Neural progenitor cell (in vitro differentiated cells): ENCODE measurements around the gene WWTR1. TPM values are rescaled to one million over a fixed set of nuclear protein-coding genes. Genes with fewer than 3 reads are reported as not detected.
A peak's percentile ranks its signal among the peaks of the same experiment; 100 is the strongest.

Experiments used
- DNase-seq: peaks from one replicate; pipeline ENCODE4 v3.0.0-alpha.2; 2016; ENCODE audit warnings: low spot score
- H2AFZ ChIP-seq: fragments of 200-600 bp; sonication (generic); replicated peaks from 2 replicates; pipeline ENCODE4 v1.6.1; 2016; ENCODE audit warnings: antibody characterized with exemption
- H3F3A ChIP-seq: fragments of 200-600 bp; sonication (generic); 2 replicates; pipeline ENCODE4 v1.6.1; 2016; ENCODE audit warnings: antibody characterized with exemption, low read depth
- H3K27ac ChIP-seq: fragments of 200-600 bp; sonication (generic); 2 replicates; pipeline ENCODE4 v1.5.1; 2016; ENCODE audit warnings: mild to moderate bottlenecking
- H3K27me3 ChIP-seq: fragments of 200-600 bp; sonication (generic); 2 replicates; pipeline ENCODE4 v1.6.1; 2016; ENCODE audit warnings: mild to moderate bottlenecking, moderate library complexity
- H3K36me3 ChIP-seq: fragments of 200-600 bp; sonication (generic); 2 replicates; pipeline ENCODE4 v1.5.1; 2016
- H3K4me1 ChIP-seq: fragments of 200-600 bp; sonication (generic); 2 replicates; pipeline ENCODE4 v1.6.1; 2016; ENCODE audit warnings: mixed run types
- H3K4me2 ChIP-seq: fragments of 200-600 bp; sonication (generic); 2 replicates; pipeline ENCODE4 v1.6.1; 2016
- H3K4me3 ChIP-seq: fragments of 200-600 bp; sonication (generic); 2 replicates; pipeline ENCODE4 v1.5.1; 2016
- H3K79me2 ChIP-seq: fragments of 200-600 bp; sonication (generic); 2 replicates; pipeline ENCODE4 v1.6.1; 2016; ENCODE audit warnings: low read depth
- H3K9ac ChIP-seq: fragments of 200-600 bp; sonication (generic); 2 replicates; pipeline ENCODE4 v1.6.1; 2016
- H3K9me3 ChIP-seq: fragments of 200-600 bp; sonication (generic); 2 replicates; pipeline ENCODE4 v1.5.1; 2016; ENCODE audit warnings: low read depth
- H4K20me1 ChIP-seq: fragments of 200-600 bp; sonication (generic); 2 replicates; pipeline ENCODE4 v1.6.1; 2016; ENCODE audit warnings: low read depth
- H3K27ac Mint-ChIP-seq: 3 replicates; pipeline ENCODE4 v1.8.0; 2021; ENCODE audit warnings: mixed read lengths
- H3K27me3 Mint-ChIP-seq: 2 replicates; pipeline ENCODE4 v1.8.0; 2022; ENCODE audit warnings: low read depth, mild to moderate bottlenecking, inconsistent platforms, moderate library complexity, mixed read lengths; ENCODE audit not compliant: insufficient read depth
- H3K36me3 Mint-ChIP-seq: 3 replicates; pipeline ENCODE4 v1.8.0; 2021; ENCODE audit warnings: mixed read lengths
- H3K4me1 Mint-ChIP-seq: 3 replicates; pipeline ENCODE4 v1.8.0; 2021; ENCODE audit warnings: mixed read lengths
- H3K4me3 Mint-ChIP-seq: 3 replicates; pipeline ENCODE4 v1.8.0; 2021; ENCODE audit warnings: mild to moderate bottlenecking, moderate library complexity, mixed read lengths
- H3K9me3 Mint-ChIP-seq: 3 replicates; pipeline ENCODE4 v1.8.0; 2020; ENCODE audit warnings: mixed read lengths
- CTCF ChIP-seq: fragments of 200-600 bp; sonication (generic); IDR thresholded peaks from 2 replicates; pipeline ENCODE4 v1.5.1; 2017; ENCODE audit warnings: antibody characterized with exemption, mild to moderate bottlenecking
- EZH2 ChIP-seq: fragments of 200-600 bp; sonication (generic); IDR thresholded peaks from 2 replicates; pipeline ENCODE4 v1.6.1; 2017; ENCODE audit warnings: antibody characterized with exemption, mild to moderate bottlenecking, moderate library complexity
- EZH2phosphoT487 ChIP-seq: fragments of 200-600 bp; sonication (generic); IDR thresholded peaks from 2 replicates; pipeline ENCODE4 v1.6.1; 2017; ENCODE audit warnings: antibody characterized with exemption
- total RNA-seq: library from RNA; depleted of rRNA; stranded (reverse); fragments of >200 nt; gene quantifications from 2 replicates; pipeline ENCODE4 v1.2.3, GENCODE V29; 2015; ENCODE audit warnings: low replicate concordance

WWTR1 gene
- total RNA-seq, 1 donor from 2014 or later = 13.9 TPM

DNA sequence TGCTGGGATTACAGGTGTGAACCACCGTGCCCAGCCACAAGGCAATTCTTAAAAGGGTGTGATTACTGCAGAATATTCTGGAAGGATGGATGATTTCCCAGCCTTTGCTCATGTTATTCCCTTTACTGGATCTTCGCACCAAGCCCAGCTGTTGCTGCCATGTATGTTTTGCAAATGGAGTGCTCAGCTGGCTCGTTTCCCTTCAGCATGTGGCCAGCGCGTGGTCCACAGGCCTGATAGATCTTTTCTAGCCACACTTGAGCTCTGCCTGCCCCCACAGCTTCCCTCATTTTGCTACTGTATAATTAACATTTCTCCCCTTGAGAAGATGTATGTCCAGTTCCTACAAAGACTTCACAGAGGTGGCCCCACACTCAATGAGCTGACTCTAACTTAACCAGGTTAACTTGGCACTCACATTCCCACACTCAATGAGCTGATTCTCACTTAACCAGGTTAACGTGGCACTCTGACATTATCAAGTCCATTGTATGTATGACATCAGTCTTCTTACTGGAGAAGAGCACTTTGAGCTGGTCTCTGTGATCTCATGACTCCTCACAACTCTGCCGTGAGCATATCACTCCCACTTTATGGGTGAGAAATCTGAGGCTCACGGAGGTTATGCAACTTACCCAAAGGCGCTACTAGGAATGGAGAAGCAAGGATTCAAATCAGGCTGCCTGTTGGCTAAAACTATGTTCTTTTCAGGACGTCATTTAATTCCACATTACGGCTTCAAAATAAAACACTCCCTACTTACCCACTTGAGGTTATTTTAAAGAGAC lies 134.1 kb downstream of the WWTR1 start:
- Histone ChIP-seq H3K9me3 (no peaks in the 10 kb centered on the region), H3K4me3 (no peak overlapping the region), H3K36me3 (no peaks in the 10 kb centered on the region), H3F3A (no peaks in the 10 kb centered on the region), H3K4me1 (no peaks in the 10 kb centered on the region), H2AFZ (no peak overlapping the region), H3K79me2 (no peaks in the 10 kb centered on the region), H4K20me1 (no peaks in the 10 kb centered on the region), H3K4me2 (no peak overlapping the region), H3K27ac (no peak overlapping the region), H3K9ac (no peak overlapping the region), H3K27me3 (no peaks in the 10 kb centered on the region)
- Mint-ChIP-seq H3K27ac (peak overlapping the region; percentile 50), H3K4me3 (no peak overlapping the region), H3K36me3 (peaks cover 10% of the 10 kb centered on the region), H3K27me3 (no peaks in the 10 kb centered on the region), H3K4me1 (peaks cover 11% of the 10 kb centered on the region), H3K9me3 (no peaks in the 10 kb centered on the region)
- DNase-seq = no peak
- TF ChIP-seq EZH2 = no peak
- no peak for TF ChIP-seq CTCF
- no peak for TF ChIP-seq EZH2phosphoT487

DNA sequence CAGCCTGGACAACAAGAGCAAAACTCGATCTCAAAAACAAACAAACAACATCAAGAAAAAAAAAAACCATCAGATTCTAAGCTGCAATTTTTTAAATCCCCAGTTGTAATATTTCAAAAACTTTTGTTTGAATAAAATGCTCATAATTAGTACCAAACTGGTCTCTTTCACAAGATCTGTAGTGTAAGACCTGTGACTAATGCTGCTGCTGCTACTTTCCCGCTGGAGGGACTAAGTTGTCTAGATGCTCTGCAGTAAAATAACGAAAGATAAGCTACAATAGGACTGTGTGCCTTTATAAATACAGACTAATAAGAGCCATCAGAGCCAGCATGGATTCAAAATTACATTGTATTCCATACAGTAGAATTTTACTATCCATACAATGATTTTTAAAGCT lies 137.9 kb downstream of the WWTR1 start:
- TF ChIP-seq EZH2phosphoT487 (no peak), EZH2 (no peak)
- no peak for DNase-seq
- no peaks in the 10 kb centered on the region for H3K4me1 ChIP-seq
- no peaks in the 10 kb centered on the region for H3F3A ChIP-seq
- no peaks in the 10 kb centered on the region for H3K36me3 ChIP-seq
- no peaks in the 10 kb centered on the region for H3K27me3 Mint-ChIP-seq
- no peaks in the 10 kb centered on the region for H4K20me1 ChIP-seq
- no peak overlapping the region for H2AFZ ChIP-seq
- H3K27ac ChIP-seq = no peak overlapping the region
- peaks cover 10% of the 10 kb centered on the region for H3K36me3 Mint-ChIP-seq
- H3K27me3 ChIP-seq = no peaks in the 10 kb centered on the region
- no peak overlapping the region for H3K4me2 ChIP-seq
- H3K9me3 ChIP-seq = no peaks in the 10 kb centered on the region
- no peak overlapping the region for H3K4me3 ChIP-seq
- H3K27ac Mint-ChIP-seq = no peak overlapping the region
- no peaks in the 10 kb centered on the region for H3K9me3 Mint-ChIP-seq
- H3K9ac ChIP-seq = no peak overlapping the region
- no peak overlapping the region for H3K4me3 Mint-ChIP-seq
- H3K79me2 ChIP-seq = no peaks in the 10 kb centered on the region
- no peaks in the 10 kb centered on the region for H3K4me1 Mint-ChIP-seq

GRCh38 chr3:149516920-149517319 lies 140.9 kb downstream of the WWTR1 start:
- Mint-ChIP-seq H3K27ac (no peak overlapping the region), H3K9me3 (no peaks in the 10 kb centered on the region), H3K27me3 (no peaks in the 10 kb centered on the region), H3K4me3 (no peak overlapping the region), H3K4me1 (peaks cover 8% of the 10 kb centered on the region), H3K36me3 (no peaks in the 10 kb centered on the region)
- H3F3A ChIP-seq = no peaks in the 10 kb centered on the region
- H3K27ac ChIP-seq = no peak overlapping the region
- TF ChIP-seq EZH2 (no peak), CTCF (no peak), EZH2phosphoT487 (no peak)
- H3K4me2 ChIP-seq = no peak overlapping the region
- no peaks in the 10 kb centered on the region for H3K79me2 ChIP-seq
- H3K9me3 ChIP-seq = no peaks in the 10 kb centered on the region
- H3K36me3 ChIP-seq = no peaks in the 10 kb centered on the region
- H3K4me1 ChIP-seq = no peaks in the 10 kb centered on the region
- no peaks in the 10 kb centered on the region for H3K27me3 ChIP-seq
- no peaks in the 10 kb centered on the region for H4K20me1 ChIP-seq
- no peak overlapping the region for H3K4me3 ChIP-seq
- no peak for DNase-seq
- no peak overlapping the region for H3K9ac ChIP-seq
- no peak overlapping the region for H2AFZ ChIP-seq

GRCh38 chr3:149515249-149515648 lies 142.6 kb downstream of the WWTR1 start:
- no peaks in the 10 kb centered on the region for H3K4me1 ChIP-seq
- no peaks in the 10 kb centered on the region for H3K27me3 ChIP-seq
- no peaks in the 10 kb centered on the region for H3K36me3 ChIP-seq
- Mint-ChIP-seq H3K4me1 (peaks cover 14% of the 10 kb centered on the region), H3K27ac (no peak overlapping the region), H3K9me3 (no peaks in the 10 kb centered on the region), H3K4me3 (no peak overlapping the region), H3K36me3 (no peaks in the 10 kb centered on the region), H3K27me3 (no peaks in the 10 kb centered on the region)
- no peaks in the 10 kb centered on the region for H3K79me2 ChIP-seq
- H2AFZ ChIP-seq = no peak overlapping the region
- no peaks in the 10 kb centered on the region for H4K20me1 ChIP-seq
- no peak for TF ChIP-seq CTCF
- no peak for TF ChIP-seq EZH2phosphoT487
- no peak for TF ChIP-seq EZH2
- no peak overlapping the region for H3K4me2 ChIP-seq
- H3K9me3 ChIP-seq = no peaks in the 10 kb centered on the region
- DNase-seq = no peak
- no peak overlapping the region for H3K27ac ChIP-seq
- no peak overlapping the region for H3K4me3 ChIP-seq
- no peaks in the 10 kb centered on the region for H3F3A ChIP-seq
- H3K9ac ChIP-seq = no peak overlapping the region
